H54 (cell line): ENCODE measurements around the gene UNC79.
"Not testable (repeated sequence)": the region's sequence is repeated elsewhere in the genome, so short reads cannot be mapped to it uniquely, and the experiment has no call there.

ENCODE experiments used
- DNase-seq: peaks from one replicate; pipeline ENCODE4 v3.0.0; 2011; ENCODE audit warnings: low spot score, mixed read lengths; ENCODE audit not compliant: insufficient read length
- FAIRE-seq: peaks from 3 replicates; lab custom pipeline; 2011; peaks lifted over from hg19 to GRCh38; lab: Jason Lieb, UNC
- POLR2A ChIP-seq: IDR thresholded peaks from 2 replicates; pipeline ENCODE4 v1.6.1; 2011; ENCODE audit warnings: low read depth, mild to moderate bottlenecking, low read length

Gene UNC79

GRCh38 chr14:93430315-93431035 is at the start of gene UNC79:
UNC79 (plus strand) TSS chr14:93430939; CDS start chr14:93431030, 91 bp downstream.
- TF ChIP-seq POLR2A = no peak
- DNase-seq (no peak), FAIRE-seq (no peak)

- DNase-seq (no peak), FAIRE-seq (no peak)
- TF ChIP-seq POLR2A = no peak
Measured at GRCh38 chr14:93381644-93382043, 49.1 kb upstream of the UNC79 start.

GRCh38 chr14:93384256-93384655 is 46.5 kb upstream of the UNC79 start:
- not testable (repeated sequence) for FAIRE-seq

GRCh38 chr14:93395231-93395630 is 35.5 kb upstream of the UNC79 start:
- no peak for TF ChIP-seq POLR2A
- DNase-seq = no peak
- FAIRE-seq = no peak

More at GRCh38 chr14:93384256-93384655, 46.5 kb upstream of the UNC79 start:
- DNase-seq = not testable (repeated sequence)

GRCh38 chr14:93396456-93396855 is 34.3 kb upstream of the UNC79 start:
- FAIRE-seq = no peak
- no peak for TF ChIP-seq POLR2A
- DNase-seq = no peak

- no peak for TF ChIP-seq POLR2A
- DNase-seq (no peak), FAIRE-seq (no peak)
Measured at GRCh38 chr14:93398491-93398890, 32.2 kb upstream of the UNC79 start.

- no peak for FAIRE-seq
- TF ChIP-seq POLR2A = no peak
- no peak for DNase-seq
Measured at GRCh38 chr14:93402951-93403350, 27.8 kb upstream of the UNC79 start.

- FAIRE-seq (no peak), DNase-seq (no peak)
- no peak for TF ChIP-seq POLR2A
Measured at GRCh38 chr14:93410021-93410420, 20.7 kb upstream of the UNC79 start.

GRCh38 chr14:93410893-93411292 is 19.8 kb upstream of the UNC79 start:
- TF ChIP-seq POLR2A = no peak
- DNase-seq (no peak), FAIRE-seq (no peak)

- FAIRE-seq, DNase-seq: not testable (repeated sequence)
Measured at GRCh38 chr14:93425136-93425535, 5.6 kb upstream of the UNC79 start.

GRCh38 chr14:93426750-93427149 is 4.0 kb upstream of the UNC79 start:
- no peak for DNase-seq
- TF ChIP-seq POLR2A = no peak
- no peak for FAIRE-seq

GRCh38 chr14:93431036-93431670 is 414 bp downstream of the UNC79 start:
- DNase-seq (no peak), FAIRE-seq (no peak)
- TF ChIP-seq POLR2A = no peak

GRCh38 chr14:93454224-93454623 is 23.5 kb downstream of the UNC79 start:
- DNase-seq (no peak), FAIRE-seq (no peak)
- no peak for TF ChIP-seq POLR2A

- no peak for DNase-seq
- no peak for TF ChIP-seq POLR2A
- no peak for FAIRE-seq
Measured at GRCh38 chr14:93456356-93456755, 25.6 kb downstream of the UNC79 start.

- no peak for DNase-seq
Measured at GRCh38 chr14:93458234-93458633, 27.5 kb downstream of the UNC79 start.

GRCh38 chr14:93462479-93462878 is 31.7 kb downstream of the UNC79 start:
- no peak for DNase-seq
- FAIRE-seq = no peak

More at GRCh38 chr14:93458234-93458633, 27.5 kb downstream of the UNC79 start:
- no peak for FAIRE-seq
- no peak for TF ChIP-seq POLR2A

More at GRCh38 chr14:93462479-93462878, 31.7 kb downstream of the UNC79 start:
- no peak for TF ChIP-seq POLR2A
